Ishikawa (cell line): ENCODE results near the gene CLPTM1L.
A peak's percentile ranks its signal among the peaks of the same experiment; 100 is the strongest.

Experiments
- CEBPB ChIP-seq: IDR thresholded peaks from 2 replicates; pipeline ENCODE4 v1.6.1; 2012
- CREB1 ChIP-seq: IDR thresholded peaks from 2 replicates; pipeline ENCODE4 v1.6.1; 2012; ENCODE audit warnings: low read depth
- EGR1 ChIP-seq: IDR thresholded peaks from 2 replicates; pipeline ENCODE4 v1.6.1; 2012
- EP300 ChIP-seq: IDR thresholded peaks from 2 replicates; pipeline ENCODE4 v1.6.1; 2012; ENCODE audit warnings: borderline replicate concordance
- FOXM1 ChIP-seq: IDR thresholded peaks from 2 replicates; pipeline ENCODE4 v1.6.1; 2012; ENCODE audit warnings: low read depth, borderline replicate concordance
- MAX ChIP-seq: IDR thresholded peaks from 2 replicates; pipeline ENCODE4 v1.6.1; 2012
- NFIC ChIP-seq: IDR thresholded peaks from 2 replicates; pipeline ENCODE4 v1.6.1; 2012
- RAD21 ChIP-seq: IDR thresholded peaks from 2 replicates; pipeline ENCODE4 v1.6.1; 2012; ENCODE audit warnings: low read depth
- TAF1 ChIP-seq: IDR thresholded peaks from 2 replicates; pipeline ENCODE4 v1.6.1; 2012; ENCODE audit warnings: low read depth, mild to moderate bottlenecking
- TCF12 ChIP-seq: IDR thresholded peaks from 2 replicates; pipeline ENCODE4 v1.6.1; 2012; ENCODE audit warnings: low read depth
- TEAD4 ChIP-seq: IDR thresholded peaks from 2 replicates; pipeline ENCODE4 v1.6.1; 2012
- YY1 ChIP-seq: IDR thresholded peaks from 2 replicates; pipeline ENCODE4 v1.6.1; 2012; ENCODE audit warnings: low read depth
- ZBTB7A ChIP-seq: IDR thresholded peaks from 2 replicates; pipeline ENCODE4 v1.6.1; 2012; ENCODE audit warnings: low read depth
- TF ChIP-seq, protein P1 (sequence below): IDR thresholded peaks from 2 replicates; pipeline ENCODE4 v1.6.1; 2012
- TF ChIP-seq, protein P2 (sequence below): IDR thresholded peaks from 2 replicates; pipeline ENCODE4 v1.6.1; 2012; ENCODE audit warnings: low read depth, mild to moderate bottlenecking

The CLPTM1L gene

DNA sequence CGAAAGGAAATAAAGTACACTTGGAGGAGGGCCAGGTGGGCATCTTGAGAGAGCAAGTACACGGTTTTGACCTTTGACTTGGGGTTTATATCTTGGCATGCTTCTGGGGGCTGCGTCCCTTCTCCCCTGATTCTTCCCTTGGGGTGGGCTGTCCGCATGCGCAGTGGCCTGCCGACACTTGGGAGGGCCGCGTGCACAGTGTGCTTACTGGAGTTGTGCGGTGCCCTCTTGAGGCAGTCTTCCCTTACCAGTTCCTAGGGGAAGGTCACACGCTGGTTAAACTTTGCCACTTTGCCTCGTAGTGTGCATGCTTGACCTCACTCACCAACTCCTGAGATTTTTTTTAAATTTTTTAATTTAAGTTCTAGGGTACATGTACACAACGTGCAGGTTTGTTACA is 4.3 kb upstream of the CLPTM1L start:
- no peak for TF ChIP-seq MAX
- TF ChIP-seq ZBTB7A: no peak
- TF ChIP-seq RAD21: peak; percentile 21; the same call in 1 of the 2 replicates

- TF ChIP-seq TCF12 (no peak), RAD21 (no peak), TEAD4 (no peak), MAX (no peak)
- TF ChIP-seq, protein P1, sequence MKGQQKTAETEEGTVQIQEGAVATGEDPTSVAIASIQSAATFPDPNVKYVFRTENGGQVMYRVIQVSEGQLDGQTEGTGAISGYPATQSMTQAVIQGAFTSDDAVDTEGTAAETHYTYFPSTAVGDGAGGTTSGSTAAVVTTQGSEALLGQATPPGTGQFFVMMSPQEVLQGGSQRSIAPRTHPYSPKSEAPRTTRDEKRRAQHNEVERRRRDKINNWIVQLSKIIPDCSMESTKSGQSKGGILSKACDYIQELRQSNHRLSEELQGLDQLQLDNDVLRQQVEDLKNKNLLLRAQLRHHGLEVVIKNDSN: no peak
- TF ChIP-seq, protein P2, sequence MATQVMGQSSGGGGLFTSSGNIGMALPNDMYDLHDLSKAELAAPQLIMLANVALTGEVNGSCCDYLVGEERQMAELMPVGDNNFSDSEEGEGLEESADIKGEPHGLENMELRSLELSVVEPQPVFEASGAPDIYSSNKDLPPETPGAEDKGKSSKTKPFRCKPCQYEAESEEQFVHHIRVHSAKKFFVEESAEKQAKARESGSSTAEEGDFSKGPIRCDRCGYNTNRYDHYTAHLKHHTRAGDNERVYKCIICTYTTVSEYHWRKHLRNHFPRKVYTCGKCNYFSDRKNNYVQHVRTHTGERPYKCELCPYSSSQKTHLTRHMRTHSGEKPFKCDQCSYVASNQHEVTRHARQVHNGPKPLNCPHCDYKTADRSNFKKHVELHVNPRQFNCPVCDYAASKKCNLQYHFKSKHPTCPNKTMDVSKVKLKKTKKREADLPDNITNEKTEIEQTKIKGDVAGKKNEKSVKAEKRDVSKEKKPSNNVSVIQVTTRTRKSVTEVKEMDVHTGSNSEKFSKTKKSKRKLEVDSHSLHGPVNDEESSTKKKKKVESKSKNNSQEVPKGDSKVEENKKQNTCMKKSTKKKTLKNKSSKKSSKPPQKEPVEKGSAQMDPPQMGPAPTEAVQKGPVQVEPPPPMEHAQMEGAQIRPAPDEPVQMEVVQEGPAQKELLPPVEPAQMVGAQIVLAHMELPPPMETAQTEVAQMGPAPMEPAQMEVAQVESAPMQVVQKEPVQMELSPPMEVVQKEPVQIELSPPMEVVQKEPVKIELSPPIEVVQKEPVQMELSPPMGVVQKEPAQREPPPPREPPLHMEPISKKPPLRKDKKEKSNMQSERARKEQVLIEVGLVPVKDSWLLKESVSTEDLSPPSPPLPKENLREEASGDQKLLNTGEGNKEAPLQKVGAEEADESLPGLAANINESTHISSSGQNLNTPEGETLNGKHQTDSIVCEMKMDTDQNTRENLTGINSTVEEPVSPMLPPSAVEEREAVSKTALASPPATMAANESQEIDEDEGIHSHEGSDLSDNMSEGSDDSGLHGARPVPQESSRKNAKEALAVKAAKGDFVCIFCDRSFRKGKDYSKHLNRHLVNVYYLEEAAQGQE: no peak
Measured at GRCh38 chr5:1348986-1349245, 4.0 kb upstream of the CLPTM1L start.

DNA sequence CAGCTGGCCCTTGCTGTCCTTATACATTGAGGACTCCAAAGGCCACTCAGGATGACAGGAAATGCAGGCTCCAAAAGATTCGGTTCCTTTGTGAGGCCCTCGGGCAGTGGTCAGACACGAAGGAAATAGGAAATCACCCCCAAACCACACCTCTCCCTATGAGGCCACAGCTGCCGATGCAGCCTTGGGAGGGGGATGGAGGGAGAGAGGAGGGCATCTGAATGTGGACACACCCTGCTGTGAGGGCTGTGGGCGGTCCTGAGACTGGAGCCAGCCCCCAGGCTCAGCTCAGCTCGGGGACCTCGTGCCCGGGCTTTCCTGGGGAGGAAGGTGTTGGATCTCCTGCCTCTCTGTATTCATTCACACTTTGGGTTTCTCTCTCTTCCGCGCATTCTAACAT is 2.7 kb upstream of the CLPTM1L start:
- no peak for TF ChIP-seq RAD21
- TF ChIP-seq TEAD4: no peak
- TF ChIP-seq NFIC: no peak
- no peak for TF ChIP-seq YY1
- no peak for TF ChIP-seq TCF12
- TF ChIP-seq CREB1: no peak

- TF ChIP-seq FOXM1 (no peak), MAX (no peak), YY1 (no peak)
Measured at GRCh38 chr5:1346627-1347440, 1.9 kb upstream of the CLPTM1L start.

DNA sequence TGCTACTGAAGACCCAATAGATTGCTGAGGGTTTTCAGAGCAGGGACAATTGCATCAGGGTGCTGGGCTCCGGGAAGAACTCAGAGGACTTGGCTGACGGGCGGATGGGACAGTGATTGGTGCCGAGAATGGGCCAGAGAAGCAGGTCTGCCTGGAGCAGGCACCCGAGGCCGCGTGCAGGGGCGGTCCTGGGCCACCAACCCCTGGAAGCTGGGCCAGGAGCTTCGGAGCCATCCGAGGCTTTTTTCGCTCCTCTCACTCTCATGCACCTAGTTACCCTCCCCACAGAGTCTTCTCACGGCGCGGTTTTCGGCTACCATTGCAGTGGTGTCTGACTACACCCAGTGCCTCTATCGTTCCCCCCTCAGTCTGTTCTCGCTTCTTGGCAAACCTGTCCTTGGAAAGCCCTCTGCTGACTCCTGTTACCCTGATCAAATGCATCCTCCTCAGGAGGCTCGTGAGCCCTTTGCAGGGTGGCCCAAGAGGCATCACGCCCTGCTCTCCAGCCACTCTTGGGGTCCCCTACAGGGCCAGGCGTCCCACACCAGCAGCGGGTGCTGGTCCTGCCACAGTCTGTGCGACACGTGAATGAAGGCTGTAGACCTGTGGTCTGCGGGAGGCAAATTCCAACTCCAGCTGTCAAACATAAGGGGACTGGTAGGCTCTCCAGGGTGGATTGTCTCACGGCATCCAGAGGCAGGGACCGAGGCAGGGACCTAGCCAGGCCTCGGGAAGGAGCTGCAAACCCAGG is 1.2 kb upstream of the CLPTM1L start:
- TF ChIP-seq TEAD4: no peak
- no peak for TF ChIP-seq YY1
- no peak for TF ChIP-seq ZBTB7A
- no peak for TF ChIP-seq FOXM1
- TF ChIP-seq, protein P2: no peak
- no peak for TF ChIP-seq EGR1
- TF ChIP-seq MAX: no peak
- TF ChIP-seq TCF12: no peak

- no peak for TF ChIP-seq TCF12
- no peak for TF ChIP-seq EP300
- TF ChIP-seq EGR1: no peak
- no peak for TF ChIP-seq CREB1
- no peak for TF ChIP-seq TEAD4
- no peak for TF ChIP-seq YY1
- TF ChIP-seq, protein P2: no peak
- TF ChIP-seq TAF1: no peak
- TF ChIP-seq MAX: no peak
- no peak for TF ChIP-seq CEBPB
- no peak for TF ChIP-seq NFIC
- TF ChIP-seq ZBTB7A: no peak
- no peak for TF ChIP-seq RAD21
- TF ChIP-seq FOXM1: no peak
- TF ChIP-seq, protein P1: no peak
Measured at GRCh38 chr5:1343931-1344901, 683 bp downstream of the CLPTM1L start.
